Measurements from ENCODE around the gene ZNF280C.
A peak's percentile ranks its signal among the peaks of the same experiment; 100 is the strongest.
"Not testable (repeated sequence)": the region's sequence is repeated elsewhere in the genome, so short reads cannot be mapped to it uniquely, and the experiment has no call there.

The ZNF280C gene, protein sequence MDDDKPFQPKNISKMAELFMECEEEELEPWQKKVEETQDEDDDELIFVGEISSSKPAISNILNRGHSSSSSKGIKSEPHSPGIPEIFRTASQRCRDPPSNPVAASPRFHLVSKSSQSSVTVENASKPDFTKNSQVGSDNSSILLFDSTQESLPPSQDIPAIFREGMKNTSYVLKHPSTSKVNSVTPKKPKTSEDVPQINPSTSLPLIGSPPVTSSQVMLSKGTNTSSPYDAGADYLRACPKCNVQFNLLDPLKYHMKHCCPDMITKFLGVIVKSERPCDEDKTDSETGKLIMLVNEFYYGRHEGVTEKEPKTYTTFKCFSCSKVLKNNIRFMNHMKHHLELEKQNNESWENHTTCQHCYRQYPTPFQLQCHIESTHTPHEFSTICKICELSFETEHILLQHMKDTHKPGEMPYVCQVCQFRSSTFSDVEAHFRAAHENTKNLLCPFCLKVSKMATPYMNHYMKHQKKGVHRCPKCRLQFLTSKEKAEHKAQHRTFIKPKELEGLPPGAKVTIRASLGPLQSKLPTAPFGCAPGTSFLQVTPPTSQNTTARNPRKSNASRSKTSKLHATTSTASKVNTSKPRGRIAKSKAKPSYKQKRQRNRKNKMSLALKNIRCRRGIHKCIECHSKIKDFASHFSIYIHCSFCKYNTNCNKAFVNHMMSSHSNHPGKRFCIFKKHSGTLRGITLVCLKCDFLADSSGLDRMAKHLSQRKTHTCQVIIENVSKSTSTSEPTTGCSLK

DNA sequence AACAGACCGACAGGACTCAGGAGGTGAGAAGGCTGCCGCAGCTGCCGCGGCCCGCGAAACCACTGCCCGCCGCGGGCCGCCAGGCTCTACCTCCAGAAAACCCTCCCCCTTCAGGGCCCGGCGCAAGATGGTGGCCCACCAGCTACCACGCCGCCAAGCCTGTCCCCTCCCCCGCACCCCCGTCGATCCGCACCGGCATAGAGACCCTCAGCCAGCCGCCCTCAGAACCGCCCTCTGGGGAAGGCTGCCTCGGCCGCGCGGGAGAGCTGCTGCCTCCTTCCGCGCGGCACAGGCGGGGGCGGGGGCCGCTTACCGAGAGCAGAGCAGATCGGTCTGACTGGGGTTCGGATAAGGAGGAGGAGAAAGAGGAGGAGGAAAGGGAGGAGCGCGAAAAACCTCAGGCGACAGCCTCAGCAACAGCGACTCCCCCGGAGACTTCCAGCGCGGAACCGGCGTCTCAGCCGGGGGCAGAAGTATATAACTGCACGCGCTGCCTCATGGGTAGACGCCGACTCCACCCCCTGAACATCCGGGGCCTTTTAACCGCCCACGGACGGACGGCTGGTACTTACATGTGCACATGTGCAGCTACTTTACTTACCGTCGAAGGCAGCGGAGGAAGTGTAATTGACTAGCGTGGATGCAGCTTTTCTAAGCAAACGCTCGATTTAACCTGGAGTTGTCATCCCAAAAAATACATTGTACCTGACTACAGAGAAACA, at the start of gene ZNF280C:
Gene ZNF280C, minus strand, starts transcription at position 451 of the 722 bp plus-strand sequence. CDS start 8,450 bp downstream, outside the sequence.
- peak; percentile 68 for DNase-seq

DNA sequence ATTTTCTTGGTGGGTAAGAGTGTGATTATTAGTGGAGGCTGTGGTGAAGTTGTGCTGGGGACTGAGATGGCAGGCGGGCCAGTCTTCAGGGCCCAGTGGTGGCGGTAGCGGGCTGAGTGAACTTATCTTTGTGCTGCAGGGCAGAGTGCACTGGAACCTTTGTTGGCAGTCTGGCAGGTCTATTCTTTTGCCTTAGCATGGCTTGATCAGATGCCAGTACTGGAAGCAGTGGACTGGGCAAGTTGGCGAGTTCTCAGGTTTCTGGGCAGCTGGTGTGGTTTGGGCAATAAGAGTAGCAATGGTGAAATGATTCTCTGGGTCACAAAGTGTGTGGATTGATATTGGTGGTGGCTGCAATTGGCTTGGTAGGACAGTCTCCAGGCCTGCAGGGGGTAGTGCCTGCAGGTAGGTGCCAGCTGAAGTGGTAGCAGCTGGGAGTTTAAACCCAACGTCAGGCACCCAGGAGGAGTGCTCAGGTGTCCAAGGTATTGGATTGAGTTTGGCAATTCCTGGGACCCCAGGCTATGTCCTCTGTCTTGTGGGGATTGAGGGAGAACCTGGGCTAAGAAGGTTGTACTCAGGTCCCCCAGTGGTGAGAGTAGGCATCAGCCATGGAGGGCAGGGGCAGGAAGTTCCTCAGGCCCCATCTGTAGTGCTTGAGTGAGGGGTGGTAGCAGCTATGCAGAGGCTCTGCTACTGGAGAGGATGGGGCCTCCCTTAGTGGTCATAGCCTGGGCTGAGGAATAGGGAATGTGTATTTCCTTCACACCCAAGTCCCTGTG, 36.1 kb upstream of the ZNF280C start:
- no peak for DNase-seq

DNA sequence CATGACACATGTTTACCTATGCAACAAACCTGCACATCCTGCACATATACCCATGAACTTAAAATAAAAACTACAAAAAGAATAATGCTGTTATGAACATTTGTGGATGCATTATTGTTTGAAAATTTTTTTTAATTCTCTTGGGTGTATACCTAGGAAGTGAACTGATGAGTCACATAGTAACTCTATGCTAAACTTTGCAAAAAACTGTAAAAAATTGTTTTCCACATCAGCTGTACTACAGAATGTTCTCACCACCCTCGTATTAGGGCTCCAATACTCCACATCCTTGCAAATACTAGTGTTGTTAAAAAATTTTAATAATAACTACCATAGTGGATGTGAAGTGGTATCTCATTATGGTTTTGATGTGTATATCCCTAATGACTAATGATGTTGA, 33.3 kb upstream of the ZNF280C start:
- DNase-seq, result no peak

DNA sequence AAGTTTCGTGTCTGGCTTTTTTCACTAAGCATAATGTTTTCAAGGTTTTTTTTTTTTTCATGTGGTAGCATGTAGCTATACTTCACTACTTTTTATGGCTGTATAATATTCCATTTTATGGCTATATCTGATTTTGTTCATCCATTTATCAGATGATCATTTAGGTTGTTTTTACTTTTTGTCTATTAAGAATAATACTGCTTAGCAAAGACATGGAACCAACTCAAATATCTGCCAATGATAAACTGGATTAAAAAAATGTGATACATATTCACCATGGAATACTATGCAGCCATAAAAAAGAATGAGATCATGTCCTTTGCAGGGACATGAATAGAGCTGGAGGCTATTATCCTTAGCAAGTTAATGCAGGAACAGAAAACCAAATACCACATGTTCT, 32.7 kb upstream of the ZNF280C start:
- no peak for DNase-seq

DNA sequence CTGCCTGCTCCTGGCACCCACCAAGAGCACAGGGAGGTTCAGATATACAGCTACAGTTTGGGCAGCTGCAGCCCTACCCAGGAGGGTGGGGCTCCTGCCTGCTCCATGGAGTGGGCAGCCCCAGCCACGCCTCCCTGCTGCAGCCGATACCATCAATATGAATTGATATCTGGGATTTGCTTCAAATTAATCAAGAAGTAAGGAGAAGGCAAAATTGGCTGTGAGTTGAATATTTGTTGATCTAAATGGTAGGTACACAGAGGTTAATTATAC, 31.2 kb upstream of the ZNF280C start:
- no peak for DNase-seq

DNA sequence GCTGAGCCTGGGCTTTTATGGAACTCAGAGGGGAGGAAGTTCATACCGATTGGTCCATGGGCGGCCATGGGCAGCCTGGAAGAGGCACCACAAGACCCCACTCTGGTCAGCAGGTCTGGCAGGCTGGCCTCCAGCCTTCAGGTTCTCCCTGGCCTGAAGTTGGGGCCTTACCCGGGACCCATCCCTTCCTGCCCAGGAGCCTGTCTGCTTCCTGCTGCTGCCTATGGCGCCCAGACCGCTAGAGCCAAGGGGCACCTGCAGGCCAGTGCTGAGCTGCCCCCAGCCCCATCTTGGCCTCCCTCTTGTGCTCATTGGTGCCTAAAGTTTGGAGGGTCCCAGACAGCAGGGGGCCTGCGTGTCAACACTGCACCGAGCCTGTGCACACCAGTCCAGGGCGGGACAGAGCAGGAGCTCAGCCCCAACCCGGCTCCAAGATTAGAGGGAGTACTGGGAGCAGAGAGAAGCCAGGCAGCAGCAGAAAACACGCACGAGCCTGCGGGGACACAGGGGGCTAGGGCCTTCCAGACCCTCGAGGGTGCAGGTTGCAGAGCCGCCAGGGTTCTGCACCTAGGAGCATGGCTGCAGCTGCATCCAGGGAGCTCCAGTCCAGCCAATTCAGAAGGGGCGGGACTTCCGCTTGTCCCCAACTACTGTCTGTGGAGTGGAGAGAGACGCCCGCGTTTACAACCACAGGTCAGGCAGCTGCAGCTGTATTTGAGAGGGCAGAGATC, 30.7 kb upstream of the ZNF280C start:
- DNase-seq, result no peak

DNA sequence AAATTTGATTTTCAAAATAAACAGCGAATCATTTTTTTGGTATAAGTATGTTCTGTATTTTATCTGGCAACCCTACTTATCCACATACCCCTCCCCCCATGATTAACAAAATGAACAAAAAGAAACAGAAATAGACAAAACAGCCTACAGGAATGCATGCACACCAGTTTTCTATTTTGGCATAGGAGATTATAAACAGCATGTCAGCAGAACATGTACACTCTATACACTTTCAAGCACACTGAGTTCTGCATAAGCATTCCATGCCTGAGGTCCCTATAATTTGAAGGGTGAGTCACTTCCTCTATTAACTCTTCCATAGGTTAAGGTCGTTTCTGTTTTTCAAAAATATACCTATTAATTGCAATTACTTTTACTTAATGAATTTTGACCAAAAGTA, 28.0 kb upstream of the ZNF280C start:
- no peak for DNase-seq

DNA sequence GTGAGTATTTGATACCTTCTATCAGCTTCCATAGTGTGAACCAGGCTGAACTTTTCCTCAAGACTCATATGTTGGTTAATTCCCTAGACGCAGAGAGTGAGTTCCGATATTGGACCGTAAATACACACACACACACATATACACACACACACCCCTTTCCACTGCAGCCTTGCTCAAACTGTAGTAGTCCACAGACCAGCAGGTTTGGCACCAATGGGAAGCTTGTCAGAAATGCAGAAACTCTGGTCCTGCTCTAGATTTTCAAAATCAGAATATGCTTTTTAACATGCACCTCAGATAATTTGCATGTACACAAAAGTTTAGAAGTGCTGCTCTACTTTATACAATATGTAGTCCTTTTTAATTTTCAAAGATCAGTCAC, 27.6 kb upstream of the ZNF280C start:
- DNase-seq, result no peak

DNA sequence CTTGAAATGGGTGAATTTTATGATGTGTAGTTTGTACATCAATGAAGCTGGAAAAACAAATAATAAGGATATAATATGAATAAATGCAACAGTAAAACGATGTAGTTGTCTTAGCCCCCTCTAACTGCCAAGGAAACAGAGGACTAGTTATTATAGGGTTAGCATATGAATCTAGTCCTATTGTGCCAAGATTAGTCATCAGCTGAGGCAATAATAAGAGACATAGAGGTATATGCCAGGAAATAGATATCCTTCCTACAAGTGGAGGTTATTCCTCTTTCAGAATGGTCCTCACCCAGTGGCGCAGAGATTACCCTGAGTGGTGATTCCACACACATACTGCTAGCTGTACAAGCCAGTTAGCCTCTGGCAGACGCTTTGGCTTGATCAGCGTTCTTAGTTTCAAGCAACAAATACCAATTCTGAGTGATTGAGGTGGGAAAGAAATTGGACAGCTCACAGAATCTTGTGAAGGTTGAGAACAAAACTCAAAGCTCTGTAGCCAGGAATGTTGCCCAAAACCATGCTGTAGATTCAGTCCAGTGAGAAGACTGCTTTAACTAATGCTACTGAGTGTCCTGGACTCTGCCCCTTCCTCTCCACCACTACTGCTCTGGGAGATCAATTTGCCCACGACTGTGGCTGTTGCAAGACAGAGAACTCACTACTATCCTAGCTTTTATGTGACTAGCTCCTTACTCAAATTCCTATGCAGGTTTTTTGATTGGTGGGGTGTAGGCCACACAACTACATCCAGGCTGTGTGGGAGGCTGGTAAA, 27.0 kb upstream of the ZNF280C start:
- no peak for DNase-seq

DNA sequence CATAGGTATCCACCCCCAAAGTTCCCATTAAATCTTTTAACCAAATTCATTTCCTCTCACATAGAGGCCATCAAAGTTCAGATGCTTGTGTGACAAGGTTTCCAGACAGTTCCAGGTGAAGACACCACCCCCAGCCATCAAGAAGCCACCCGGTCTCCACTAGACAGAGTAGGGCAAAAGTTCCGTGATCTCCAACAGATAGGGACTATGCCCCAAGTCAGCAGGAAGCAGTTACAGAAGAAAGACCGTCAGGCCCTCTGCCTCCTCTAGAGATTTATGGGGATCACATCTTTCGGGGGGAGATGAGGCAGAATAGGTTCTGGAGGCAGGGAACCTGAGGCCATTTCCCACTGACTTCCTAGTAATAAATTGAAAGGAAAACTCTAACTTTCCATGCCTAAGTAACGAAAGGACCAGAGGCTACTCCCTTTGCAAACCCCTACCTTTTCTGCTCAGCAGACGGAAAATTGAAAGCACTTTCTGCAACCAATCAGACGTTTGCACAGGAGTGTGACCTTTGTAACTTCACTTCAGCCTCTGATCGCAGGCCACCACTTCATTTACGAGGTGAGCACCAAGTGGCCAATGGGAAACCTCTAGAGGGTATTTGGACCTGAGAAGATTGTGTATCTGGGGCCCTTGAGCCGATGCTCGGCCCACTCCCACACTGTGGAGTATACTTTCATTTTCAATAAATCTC, 18.5 kb upstream of the ZNF280C start:
- no peak for DNase-seq

DNA sequence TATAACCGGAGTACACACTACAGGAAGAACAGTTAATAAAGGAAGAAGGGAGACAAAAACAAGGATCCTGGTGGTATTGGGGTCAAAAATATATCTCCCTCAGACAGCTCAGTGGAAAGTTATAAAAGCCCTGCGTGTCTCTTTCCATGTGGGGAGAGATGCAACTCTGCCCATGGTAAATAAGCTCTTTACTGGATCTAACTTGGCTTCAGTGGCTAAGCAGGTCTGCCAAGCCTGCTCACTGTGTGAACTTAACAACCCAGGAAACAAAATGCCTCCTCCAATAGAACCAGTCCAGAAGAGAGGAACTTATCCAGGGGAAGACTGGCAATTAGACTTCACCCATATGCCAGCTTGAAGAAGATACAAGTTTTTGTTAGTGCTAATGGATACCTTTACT, 17.0 kb upstream of the ZNF280C start:
- no peak for DNase-seq

DNA sequence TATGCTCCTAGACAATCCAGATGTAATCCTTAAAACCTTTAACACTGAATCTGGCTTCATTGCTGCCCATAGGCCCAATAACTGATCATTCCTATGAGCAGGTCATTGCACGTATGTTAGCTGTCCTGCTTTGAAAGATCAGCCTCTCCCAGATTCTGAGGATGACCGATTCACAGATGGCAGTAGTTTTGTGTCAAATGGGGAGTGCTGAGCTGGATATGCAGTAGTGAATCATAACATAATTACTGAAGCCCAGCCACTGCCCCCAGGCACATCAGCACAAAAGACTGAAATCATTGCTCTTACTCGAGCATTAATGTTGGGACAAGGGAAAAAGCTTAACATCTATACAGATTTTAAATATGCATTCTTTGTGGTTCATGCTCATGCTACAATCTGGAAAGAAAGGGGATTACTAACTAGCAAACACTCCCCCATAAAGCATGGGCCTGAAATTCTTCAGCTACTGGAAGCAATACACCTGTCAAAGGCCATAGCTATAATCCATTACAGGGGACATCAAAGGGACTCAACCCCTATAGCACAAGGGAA, 16.4 kb upstream of the ZNF280C start:
- DNase-seq, result no peak

DNA sequence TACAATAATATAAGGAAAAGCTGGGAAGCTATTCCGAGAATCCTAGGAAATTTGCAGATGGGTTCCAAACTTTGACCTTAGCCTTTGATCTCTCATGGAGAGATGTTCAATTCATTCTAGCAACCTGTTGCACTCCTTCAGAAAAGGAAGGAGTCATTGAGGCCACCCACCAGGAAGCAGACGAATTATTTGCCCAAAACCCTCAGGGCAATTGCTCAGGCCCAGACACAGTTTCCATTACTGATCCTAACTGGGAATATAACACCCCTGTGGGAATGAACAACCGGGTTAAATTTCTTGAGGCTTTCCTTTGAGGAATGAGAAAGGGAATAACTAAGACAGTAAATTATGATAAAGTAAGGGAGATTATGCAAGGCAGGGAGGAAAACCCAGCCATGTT, 13.5 kb upstream of the ZNF280C start:
- DNase-seq, result no peak

DNA sequence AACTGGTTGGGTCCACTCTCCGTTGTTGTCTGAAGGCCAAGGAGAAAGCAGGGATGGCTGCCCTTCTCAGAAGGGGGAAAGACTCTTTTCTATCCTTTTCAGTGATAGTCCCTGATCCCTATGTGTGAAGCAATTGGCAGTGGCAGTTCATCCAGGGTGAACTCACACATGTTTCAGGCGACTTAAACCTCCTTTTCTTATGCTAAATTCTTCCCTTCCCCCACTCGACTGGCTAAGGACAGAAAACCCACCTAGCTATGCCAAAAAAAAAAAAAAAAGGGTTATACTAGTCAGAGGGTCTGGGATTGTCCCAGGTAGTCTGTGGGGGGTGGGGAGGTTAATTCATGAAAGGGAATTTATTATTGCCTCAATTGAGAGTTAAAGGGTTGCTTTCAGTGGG, 12.2 kb upstream of the ZNF280C start:
- DNase-seq, result no peak

DNA sequence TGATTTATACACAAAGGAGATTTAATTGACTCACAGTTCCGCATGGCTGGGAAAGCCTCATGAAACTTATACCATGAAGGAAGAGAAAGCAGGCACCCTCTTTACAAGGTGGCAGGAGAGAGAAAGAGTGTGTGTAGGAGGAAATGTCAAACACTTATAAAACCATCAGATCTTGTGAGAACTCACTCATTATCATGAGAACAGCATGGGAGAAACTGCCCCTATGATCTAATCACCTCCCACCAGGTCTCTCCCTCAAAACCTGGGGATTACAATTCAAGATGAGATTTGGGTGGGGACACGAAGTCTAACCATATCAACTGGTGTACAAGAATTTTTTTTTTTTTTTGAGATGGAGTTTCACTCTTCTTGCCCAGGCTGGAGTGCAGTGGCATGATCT, 3.6 kb upstream of the ZNF280C start:
- not testable (repeated sequence) for DNase-seq

DNA sequence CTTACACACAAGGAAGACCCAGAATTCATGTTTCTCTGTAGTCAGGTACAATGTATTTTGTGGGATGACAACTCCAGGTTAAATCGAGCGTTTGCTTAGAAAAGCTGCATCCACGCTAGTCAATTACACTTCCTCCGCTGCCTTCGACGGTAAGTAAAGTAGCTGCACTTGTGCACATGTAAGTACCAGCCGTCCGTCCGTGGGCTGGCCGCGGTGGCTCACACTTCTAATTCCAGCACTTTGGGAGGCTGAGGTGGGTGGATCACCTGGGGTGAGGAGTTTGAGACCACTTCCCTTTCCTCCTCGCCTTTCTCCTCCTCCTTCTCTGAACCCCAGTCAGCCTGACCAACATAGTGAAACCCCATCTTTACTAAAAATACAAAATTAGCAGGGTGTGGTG, 692 bp upstream of the ZNF280C start:
- DNase-seq, result not testable (repeated sequence)

DNA sequence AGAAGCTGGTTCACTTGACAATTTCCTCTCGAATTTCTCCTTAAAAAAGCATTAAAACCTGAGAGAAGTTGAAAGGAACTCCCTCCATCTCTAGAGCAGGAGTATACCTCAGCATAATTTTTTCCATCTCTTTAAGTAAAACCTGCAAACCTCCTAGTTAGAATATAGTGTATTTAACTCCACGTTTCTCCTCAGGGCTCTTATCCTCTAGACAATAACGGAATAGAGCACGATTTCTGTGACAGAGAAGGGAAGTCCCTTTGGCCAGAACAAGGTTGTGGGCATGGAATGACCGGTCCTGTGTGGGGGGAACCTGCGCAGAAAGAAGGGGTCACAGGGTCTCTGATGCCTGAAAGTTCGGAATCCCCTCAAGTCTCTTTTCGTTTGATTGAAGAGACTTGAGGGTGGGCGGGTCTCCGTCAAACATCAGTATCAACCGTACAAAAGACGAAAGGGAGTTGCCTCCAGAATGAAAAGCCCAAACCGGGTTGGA, 697 bp downstream of the ZNF280C start:
- no peak for DNase-seq

DNA sequence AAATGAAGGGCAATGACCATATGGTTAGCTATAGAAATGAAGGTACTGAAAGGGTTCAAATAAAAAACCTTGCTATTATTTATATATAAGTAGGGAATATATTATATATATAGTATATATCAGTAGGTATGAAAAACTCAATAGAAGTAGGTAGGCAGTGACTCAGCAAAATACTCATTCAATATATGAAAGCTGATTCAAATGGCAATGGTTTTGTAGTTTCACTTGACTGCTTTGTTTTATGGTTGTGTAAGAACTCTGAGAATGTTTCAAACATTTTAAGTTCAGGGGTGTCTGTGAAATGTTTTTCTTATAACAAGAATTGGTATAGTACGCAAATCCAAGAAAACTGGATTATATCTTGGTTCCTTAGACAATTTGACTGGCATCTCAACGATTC, 4.1 kb downstream of the ZNF280C start:
- DNase-seq, result no peak

DNA sequence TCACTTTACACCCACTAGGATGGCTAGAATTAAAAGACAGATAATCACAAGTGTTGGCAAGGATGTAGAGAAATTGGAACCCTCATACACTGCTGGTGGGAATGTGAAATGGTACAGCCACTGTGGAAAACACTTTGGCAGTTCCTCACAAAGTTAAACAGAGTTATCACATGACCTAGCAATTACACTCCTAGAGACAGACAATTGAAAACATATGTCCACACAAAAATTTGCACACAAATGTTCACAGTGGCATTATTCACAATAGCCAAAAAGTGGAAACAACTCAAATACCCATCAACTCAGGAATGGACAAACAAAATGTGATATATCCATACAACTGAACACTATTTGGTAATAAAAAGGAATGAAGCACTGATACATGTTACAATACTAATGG, 5.7 kb downstream of the ZNF280C start:
- no peak for DNase-seq

DNA sequence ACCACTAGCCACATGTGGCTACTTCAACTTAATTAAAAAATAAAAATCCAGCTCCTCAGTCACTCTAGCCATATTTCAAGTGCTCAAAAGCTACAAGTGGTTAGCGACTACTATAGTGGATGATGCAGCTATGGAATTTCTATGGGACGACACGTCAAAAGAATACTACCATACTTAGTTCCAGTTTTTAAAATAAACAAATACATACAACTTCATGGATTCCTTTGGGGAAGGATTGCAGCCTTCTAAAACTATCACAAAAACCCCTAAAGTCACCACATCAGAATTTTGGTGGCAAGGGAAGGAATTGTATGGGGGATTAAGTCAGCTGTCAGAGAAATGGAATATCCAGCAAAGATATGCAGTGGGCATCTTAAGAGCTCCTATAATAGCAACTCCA, 6.5 kb downstream of the ZNF280C start:
- DNase-seq, result no peak
